Measurements from ENCODE around the gene ARHGAP6. TPM values are rescaled to one million over a fixed set of nuclear protein-coding genes. Genes with fewer than 3 reads are reported as not detected.

ARHGAP6 gene
- total and polyA plus RNA-seq, 7 donors: 1.8 to 20.6 (median 6.4) TPM

DNA sequence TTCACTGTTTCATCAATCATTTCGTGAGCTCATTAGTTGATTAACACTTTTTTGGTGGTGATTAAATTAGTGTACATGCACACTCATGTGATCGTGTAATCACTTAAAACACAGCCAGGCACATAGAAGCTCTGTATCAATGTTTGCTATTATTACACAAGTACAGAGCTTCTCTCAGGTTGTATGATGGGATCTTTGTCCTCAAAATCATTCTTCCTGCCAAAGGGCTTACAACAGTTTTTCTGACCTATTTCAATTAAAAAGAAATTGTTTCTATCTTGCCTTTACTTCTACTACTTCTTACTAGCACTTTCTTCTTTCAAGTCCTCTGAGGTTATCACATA, 227.4 kb downstream of the ARHGAP6 start:
- Histone ChIP-seq H3K9me3 (no peaks in the 10 kb centered on the region), H3K27ac (no peak overlapping the region), H3K4me3 (no peak overlapping the region), H3K4me1 (no peaks in the 10 kb centered on the region), H3K36me3 (ENCODE audit: insufficient read depth in 1 of 2, low read depth in 1 of 2) (no peaks in the 10 kb centered on the region), H3K27me3 (ENCODE audit: insufficient read depth in 3 of 3, low read length in 2 of 3) (peaks cover 0 to 3% (median 0%) of the 10 kb centered on the region in 3 donors)
- ATAC-seq (no peak), DNase-seq (no peak)
- intact Hi-C loops (cut with DNase I): no loop called here
- TF ChIP-seq, protein P1, sequence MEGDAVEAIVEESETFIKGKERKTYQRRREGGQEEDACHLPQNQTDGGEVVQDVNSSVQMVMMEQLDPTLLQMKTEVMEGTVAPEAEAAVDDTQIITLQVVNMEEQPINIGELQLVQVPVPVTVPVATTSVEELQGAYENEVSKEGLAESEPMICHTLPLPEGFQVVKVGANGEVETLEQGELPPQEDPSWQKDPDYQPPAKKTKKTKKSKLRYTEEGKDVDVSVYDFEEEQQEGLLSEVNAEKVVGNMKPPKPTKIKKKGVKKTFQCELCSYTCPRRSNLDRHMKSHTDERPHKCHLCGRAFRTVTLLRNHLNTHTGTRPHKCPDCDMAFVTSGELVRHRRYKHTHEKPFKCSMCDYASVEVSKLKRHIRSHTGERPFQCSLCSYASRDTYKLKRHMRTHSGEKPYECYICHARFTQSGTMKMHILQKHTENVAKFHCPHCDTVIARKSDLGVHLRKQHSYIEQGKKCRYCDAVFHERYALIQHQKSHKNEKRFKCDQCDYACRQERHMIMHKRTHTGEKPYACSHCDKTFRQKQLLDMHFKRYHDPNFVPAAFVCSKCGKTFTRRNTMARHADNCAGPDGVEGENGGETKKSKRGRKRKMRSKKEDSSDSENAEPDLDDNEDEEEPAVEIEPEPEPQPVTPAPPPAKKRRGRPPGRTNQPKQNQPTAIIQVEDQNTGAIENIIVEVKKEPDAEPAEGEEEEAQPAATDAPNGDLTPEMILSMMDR (IDR thresholded peaks at IDR 0.05): no peak
- WGBS, 3 donors: 42 to 62% (median 57%) methylated on average over 2 of the region's 2 CpGs

DNA sequence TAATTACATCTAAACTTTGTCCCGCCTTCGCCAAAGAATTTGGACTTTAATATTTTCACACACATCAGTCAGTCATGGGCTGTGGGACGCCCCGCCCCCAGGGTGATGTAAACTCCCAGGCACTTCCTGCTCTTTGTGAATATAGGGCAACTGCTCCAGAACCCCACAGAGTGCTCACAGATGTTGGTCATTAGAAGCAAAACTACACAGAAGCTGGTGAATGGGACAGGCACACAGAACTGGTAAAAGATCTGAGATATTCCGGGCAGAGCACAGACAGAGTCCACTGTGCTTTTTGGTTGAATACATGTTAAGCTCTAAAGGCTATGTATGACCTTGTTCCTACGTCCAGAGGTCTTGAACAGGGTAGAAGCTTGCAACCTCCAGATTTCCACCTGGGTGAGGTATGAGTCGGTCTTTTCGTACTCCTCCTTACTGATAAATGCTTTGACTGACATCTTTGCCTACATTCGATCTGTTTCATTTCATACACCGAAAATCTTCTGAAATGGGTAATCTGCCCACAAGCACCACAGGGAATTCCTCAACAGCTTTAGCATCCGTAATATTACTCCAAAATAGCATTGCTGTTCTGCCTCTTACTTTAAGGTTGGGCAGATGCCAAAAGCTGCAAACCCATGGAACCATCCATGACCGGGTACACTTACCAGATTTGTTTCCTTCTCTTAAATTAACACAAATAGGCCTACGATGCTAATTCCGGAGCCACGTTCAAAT, 227.9 kb downstream of the ARHGAP6 start:
- ATAC-seq: peak in 3 of 4 donors; percentile 34 to 57 (median 51)
- TF ChIP-seq, protein P1 (IDR thresholded peaks at IDR 0.05): no peak
- peak; percentile 45 to 58 for DNase-seq
- WGBS, 3 donors: 43 to 63% (median 53%) methylated on average over 15 of the region's 15 CpGs
- H3K27ac ChIP-seq: no peak overlapping the region
- H3K4me1 ChIP-seq: no peaks in the 10 kb centered on the region
- H3K4me3 ChIP-seq: no peak overlapping the region
- H3K36me3 ChIP-seq (ENCODE audit: insufficient read depth in 1 of 2, low read depth in 1 of 2): no peaks in the 10 kb centered on the region
- peaks cover 0 to 3% (median 0%) of the 10 kb centered on the region in 3 donors for H3K27me3 ChIP-seq (ENCODE audit: insufficient read depth in 3 of 3, low read length in 2 of 3)
- H3K9me3 ChIP-seq: no peaks in the 10 kb centered on the region
- intact Hi-C loops (cut with DNase I): no loop called here

DNA sequence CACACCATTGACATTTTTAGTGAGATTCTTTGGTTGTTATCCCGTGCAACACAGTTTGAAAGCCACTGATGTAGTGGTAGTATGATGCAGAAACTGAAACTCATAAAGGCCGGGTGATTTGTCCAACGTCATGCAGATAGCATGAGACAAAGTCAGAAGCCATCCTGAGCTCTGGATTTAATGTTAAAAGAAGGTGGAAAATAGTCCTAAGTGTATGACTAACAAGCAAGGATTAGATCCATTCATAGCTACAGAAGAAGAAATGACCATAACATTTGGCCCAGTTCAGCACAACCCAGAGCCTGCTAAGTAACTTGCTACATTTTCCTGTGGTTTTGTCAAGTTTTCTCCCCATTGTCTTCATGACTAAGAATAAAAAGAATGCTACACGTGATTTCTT, 230.2 kb downstream of the ARHGAP6 start:
- intact Hi-C loops (cut with DNase I): no loop called here
- no peak for ATAC-seq
- WGBS, 3 donors: 46 to 74% (median 57%) methylated on average over 4 of the region's 4 CpGs
- Histone ChIP-seq H3K36me3 (ENCODE audit: insufficient read depth in 1 of 2, low read depth in 1 of 2) (no peaks in the 10 kb centered on the region), H3K4me1 (no peaks in the 10 kb centered on the region), H3K27me3 (ENCODE audit: insufficient read depth in 3 of 3, low read length in 2 of 3) (peaks cover 0 to 14% (median 0%) of the 10 kb centered on the region in 3 donors), H3K9me3 (no peaks in the 10 kb centered on the region), H3K27ac (no peak overlapping the region), H3K4me3 (no peak overlapping the region)
- TF ChIP-seq, protein P1 (IDR thresholded peaks at IDR 0.05): no peak
- no peak for DNase-seq

DNA sequence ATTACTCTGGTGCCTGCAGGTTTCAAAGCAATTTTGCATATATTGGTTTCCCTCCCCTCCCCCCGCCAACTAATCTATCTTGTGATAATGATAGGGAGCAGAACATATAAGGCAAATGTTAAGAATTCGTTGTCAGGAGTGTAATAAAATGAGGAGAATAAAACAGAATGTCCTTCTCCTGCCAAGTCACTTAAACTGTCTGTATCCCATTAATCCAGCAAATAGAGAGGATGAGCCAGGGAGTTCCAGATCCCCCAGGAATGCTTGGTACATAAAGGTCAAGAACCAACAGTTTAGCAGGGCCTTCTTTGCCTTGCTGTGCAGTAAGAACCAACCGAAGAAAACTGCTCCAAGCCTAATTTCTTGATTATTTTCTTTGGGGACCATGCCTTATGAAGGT, 231.1 kb downstream of the ARHGAP6 start:
- H3K4me1 ChIP-seq: no peaks in the 10 kb centered on the region
- no peaks in the 10 kb centered on the region for H3K9me3 ChIP-seq
- TF ChIP-seq, protein P1 (IDR thresholded peaks at IDR 0.05): no peak
- H3K4me3 ChIP-seq: no peak overlapping the region
- H3K27ac ChIP-seq: no peak overlapping the region
- peaks cover 0 to 14% (median 0%) of the 10 kb centered on the region in 3 donors for H3K27me3 ChIP-seq (ENCODE audit: insufficient read depth in 3 of 3, low read length in 2 of 3)
- intact Hi-C loops (cut with DNase I): no loop called here
- DNase-seq: no peak
- WGBS, 3 donors: 48 to 95% (median 84%) methylated on average over 3 of the region's 3 CpGs
- no peak for ATAC-seq
- no peaks in the 10 kb centered on the region for H3K36me3 ChIP-seq (ENCODE audit: insufficient read depth in 1 of 2, low read depth in 1 of 2)

DNA sequence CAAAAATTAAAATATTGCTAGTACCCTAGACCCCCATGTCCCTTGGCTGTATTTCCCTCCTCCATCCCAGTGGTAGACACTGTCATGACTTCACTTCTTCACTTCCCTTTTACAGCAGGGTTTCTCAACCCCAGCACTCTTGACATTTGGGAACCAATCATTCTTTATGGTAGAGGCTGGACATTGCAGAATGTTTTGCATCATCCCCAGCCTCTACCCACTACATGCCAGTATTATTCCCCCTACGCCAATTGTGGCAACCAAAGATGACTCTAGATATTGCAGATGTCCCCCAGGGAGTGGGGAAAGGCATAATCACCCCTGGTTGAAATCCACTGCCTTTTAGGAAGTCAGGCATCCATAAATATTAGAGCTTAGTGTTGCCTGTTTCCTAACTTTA, 233.9 kb downstream of the ARHGAP6 start:
- intact Hi-C loops (cut with DNase I): no loop called here
- no peak overlapping the region for H3K4me3 ChIP-seq
- DNase-seq (no peak), ATAC-seq (no peak)
- H3K36me3 ChIP-seq (ENCODE audit: insufficient read depth in 1 of 2, low read depth in 1 of 2): no peaks in the 10 kb centered on the region
- 76 to 100% (median 88%) methylated on average over 1 of the region's 1 CpG for WGBS, 3 donors
- peaks cover 0 to 14% (median 0%) of the 10 kb centered on the region in 3 donors for H3K27me3 ChIP-seq (ENCODE audit: insufficient read depth in 3 of 3, low read length in 2 of 3)
- no peaks in the 10 kb centered on the region for H3K4me1 ChIP-seq
- no peaks in the 10 kb centered on the region for H3K9me3 ChIP-seq
- H3K27ac ChIP-seq: no peak overlapping the region
- TF ChIP-seq, protein P1 (IDR thresholded peaks at IDR 0.05): no peak
